HuH-7 (cell line): ENCODE data around the gene NELL2.

ENCODE experiments used
- DNase-seq: peaks from one replicate; pipeline ENCODE4 v3.0.0; 2011; ENCODE audit warnings: low spot score

Gene NELL2

DNA sequence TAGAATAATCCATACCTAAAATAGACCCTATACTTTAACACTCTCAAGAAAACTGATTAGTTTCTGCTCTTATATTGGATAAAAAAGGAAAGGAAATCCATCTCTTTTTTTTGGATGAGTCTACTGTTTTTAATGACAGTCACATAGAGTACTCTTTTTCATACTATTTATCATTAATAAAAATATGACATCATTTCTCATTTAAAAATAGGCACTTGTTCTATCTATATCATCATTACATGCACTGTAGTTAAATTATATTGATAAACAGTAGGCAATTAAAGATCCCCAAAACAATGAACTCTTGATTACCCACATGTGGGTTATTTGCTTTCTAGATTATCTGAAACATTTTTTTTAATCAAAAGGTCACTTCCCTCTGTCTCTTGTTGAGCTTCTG, 338.8 kb downstream of the NELL2 start:
- DNase-seq: no peak

DNA sequence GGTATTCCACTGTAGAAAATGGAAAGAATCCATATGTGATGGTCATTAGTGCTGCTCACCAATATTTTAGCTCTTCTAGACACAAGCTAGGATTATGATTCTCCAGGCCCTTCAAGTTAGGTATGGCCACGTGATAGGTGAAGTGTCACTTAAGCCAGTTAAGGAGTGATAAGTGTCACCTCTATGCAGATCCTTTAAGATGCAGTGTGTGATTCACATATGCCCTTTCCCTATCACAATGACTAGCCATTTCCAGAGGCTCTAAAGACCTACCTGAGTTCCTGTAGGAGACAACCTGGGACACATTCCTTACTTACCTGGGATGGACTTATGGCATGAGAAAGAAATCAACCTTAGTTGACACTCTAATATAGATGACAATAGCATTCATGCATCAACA, 343.2 kb downstream of the NELL2 start:
- no peak for DNase-seq

DNA sequence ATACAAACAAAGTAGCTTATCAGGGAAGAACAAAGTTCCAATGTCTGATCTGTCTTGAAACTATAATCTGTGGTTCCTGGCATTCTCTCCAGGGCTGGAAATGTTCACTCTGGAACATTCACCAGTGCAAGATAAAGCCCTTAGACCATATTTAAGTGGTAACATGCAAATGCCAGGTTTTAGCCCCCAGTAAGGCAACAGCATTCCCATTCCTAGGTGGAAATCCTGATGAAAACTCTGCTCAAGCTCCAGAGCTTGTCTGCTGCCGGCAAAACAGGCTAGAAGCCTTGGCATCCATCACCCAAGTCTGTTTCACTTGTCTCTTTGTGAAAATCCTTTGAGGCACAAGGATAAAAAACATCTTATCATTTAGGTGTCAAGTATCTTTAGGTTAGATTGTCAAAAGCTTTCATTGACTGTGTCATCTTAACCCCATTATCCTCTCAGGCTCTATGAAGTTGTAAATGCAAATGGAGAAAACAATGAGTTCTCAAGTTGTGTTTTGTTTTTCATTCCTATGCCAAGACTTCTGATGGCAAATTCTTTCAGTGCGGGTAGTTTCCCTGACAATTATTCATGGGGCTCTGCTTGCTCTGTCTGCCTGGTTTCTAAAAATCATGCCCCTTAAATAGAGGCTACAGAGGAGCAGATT, 344.7 kb downstream of the NELL2 start:
- DNase-seq: no peak

DNA sequence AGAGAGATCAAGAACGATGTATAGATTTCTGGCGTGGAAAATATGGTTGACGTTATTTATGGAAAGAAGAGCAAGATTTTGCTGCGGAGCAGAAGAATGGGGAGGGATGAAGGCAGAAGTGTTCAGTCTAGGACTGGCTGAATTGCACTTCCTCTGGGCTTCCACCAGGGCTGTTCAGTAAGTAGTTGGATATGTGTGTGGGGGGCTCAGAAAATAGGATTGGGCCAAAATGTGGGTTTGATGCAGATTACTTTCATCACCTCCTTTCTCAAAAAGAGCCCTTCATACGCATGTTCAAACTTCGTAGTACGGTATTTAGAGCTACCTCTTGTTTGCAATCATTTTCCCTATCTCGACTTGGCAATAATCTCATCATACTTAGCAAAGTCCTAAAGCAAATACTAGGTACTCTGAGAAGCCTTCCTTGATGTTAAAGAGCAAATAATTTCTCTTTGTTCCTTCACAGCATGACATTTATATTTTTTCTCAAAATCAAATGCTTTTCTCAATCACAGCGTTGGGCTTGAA, 349.4 kb downstream of the NELL2 start:
- no peak for DNase-seq

DNA sequence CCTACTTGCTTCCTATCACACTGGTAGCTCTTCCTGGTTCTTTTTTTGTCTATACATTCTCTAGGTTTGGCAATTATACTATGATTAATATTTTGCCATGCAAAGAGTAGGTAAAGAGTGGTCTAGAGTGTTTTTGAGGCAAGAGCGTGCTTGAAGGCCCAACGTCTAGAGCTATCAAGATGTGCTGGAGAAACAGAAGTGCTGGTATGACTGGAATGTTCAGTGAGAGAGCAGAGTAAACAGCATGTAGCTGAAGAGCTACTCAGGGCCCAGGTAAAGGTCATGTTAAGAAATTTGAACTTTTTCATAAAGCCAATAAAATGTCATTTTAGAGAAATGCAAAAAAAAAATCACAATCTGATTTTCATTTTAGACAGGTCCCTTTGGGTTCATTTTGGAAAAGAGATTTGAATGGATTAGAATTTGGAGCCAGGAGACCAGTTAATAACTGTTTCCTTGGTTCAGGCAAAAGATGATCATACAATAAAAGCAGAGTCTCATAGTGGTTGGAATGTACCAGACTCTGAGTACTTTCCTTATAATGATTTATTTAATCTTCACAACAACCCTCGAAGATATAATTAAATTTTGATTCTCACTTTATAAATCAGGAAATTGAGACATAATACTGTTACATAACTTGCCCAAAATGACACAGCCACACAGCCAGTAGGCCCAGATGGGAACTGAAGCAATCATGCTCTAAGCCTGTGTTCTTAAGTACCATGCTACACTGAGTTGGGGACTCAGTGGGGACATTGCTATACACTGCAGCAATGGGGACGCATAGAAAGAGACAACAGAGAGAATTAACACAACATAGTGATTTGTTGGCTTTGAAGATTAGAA, 350.1 kb downstream of the NELL2 start:
- DNase-seq: peak; percentile 30

DNA sequence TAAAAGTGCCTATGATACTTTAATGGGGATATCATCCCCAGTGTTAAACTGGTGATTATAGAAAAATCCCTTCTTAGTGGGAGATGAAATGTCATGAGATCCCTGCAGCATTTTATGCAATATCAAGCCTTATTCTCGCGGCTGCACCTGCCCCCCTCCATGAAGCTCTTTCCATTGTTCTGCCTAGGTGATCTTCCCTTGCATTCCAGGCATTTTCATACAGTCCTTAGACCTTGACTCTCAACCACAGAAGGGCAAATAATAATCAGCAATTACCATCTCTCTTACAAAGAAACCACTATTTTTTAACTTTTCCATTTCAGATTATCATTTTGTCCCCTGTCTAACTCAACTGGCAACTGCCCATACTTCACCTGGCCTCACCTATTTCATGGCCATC, 352.3 kb downstream of the NELL2 start:
- no peak for DNase-seq

DNA sequence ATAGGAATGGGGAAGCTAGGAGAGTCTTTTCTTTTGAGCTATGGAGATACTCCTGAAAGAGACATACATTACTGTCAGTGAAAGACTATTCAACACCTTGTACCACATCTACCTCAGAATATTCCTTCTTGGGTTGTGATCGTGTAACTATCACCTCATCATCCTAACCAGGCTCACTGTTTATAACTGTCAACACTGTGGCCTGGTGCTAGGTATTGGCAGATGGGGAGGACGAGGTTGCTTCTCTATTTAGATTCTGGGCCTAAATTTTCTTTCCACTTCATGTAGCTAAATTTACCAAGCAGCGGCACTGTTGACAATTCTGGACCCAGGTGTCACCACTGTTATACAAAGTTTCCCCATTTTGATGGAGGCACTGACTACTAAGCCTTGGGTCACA, 354.4 kb downstream of the NELL2 start:
- DNase-seq: no peak

DNA sequence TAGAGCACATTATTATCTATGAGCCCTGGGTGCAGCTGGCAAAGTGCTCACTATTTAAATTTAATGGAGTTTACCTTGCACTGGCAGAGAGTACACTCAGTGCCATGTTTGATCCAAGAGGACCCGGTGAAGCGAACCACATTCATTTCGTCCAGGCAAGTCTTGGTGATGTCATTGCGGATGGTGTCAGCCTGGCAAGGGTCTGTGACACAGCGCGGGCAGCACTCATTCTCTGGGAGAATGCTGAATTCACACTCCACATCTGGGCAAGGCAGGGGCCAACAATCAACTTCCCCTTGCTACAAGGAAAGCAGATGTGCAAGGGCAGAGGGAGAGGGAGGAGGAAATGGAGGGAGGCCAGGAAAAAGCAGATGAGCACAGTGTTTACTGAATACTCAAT, 356.2 kb downstream of the NELL2 start:
- no peak for DNase-seq

DNA sequence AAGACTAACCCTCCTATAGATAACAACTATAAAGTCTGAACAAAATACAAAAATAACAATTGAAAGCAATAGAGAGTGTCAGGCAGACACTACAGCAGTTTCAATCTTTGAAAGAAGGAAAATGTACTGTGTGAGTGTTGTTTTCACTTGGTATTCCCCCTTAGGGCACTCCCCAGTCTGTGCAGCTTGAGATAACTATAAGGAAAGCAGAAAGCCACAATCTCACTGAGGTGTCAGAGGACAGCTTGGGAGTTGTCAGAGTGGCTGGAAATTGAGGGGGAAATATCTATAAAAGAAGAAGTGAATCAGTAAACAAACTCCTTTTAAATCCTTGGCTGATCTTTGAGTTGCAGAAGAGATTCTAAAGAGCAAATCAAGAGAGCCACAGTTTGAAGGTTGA, 364.8 kb downstream of the NELL2 start:
- DNase-seq: no peak

DNA sequence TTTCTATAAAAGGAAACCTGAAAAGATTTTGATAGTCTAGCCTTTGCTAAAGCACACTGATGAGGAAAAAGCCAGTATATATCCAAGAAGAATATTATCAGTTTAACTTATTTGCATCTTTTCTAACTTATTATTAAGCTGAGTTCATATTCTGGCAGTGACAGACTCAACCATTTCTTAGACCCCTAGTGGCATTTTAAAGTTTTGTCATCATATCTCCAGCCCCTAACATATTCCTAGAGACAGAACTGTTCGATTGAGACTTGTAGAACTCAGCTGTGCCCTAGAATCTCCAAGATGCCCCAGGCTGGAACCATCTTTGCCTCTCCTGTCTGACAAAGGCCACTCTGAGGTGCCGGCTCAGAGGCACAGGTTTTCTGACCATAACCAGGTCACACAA, 365.6 kb downstream of the NELL2 start:
- DNase-seq: peak; percentile 28

DNA sequence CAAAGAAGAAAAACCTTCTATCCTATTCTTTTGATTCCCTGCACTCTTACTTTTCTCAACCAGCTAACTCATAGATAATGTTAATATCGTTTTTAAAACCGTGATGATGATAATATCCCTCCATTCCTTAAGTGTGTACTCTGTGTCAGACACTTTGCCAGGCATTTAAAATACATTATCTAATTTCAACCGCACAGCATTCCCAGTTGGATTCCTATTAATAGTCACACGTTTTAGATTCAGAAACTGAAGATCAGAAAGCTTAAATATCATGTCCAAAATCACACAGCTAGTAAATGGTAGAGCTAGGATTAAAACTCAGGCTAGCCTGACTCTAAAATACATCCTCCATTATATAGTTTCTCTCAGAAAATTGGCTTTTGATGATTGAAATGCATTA, 366.0 kb downstream of the NELL2 start:
- no peak for DNase-seq

DNA sequence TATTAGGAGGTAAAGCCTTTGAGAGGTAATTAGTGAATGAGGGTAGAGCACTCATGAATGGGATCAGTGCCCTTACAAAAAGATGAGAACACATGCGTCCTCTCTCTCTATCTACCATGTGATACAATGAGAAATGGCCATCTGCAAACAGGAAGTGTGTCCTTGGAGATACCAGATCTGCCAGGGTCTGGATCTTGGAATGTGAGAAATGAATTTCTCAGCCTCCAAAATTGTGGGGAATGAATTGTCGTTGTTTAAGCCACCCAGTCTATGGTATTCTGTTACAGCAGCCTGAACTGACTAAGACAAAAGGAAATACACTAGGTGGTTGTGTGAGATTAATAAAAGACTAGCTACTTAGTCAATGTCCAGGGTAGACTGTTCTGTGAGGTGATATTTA, 366.6 kb downstream of the NELL2 start:
- no peak for DNase-seq

DNA sequence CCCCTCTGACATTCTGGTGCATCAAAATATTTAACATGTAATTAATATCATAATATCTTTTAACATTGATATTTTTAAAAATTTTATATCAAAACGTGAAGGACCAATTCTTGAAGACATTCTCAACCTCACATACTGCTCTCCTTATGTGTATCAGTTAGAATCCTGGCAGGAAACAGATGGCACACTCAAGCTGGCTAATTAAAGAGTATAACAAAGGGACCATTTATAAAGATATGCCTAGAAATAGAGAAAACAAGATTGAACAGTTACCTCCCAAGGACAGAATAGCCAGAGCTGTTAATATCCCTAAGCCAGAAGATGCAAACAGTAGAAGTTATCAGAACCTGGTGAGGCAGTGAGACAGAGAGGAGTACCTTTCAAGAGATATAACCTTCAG, 368.7 kb downstream of the NELL2 start:
- DNase-seq: no peak

DNA sequence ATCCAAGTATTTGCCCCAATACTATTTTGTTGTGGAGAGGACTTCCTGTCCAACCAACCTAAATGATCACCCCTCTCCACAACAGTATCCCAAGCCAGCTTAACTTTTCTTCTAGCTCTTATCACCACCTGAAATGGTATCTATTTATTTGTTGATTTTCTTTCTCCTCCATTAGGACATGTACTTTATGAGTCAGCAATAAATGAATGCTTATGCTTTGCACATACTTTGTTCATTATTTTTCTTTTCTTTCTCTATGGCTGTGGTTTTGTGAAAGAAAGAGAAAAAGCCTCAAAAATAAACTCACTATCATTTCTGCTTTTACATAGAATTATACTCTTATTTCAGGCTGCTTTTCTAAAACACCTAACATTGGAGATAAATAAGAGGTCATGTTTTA, 371.3 kb downstream of the NELL2 start:
- no peak for DNase-seq

DNA sequence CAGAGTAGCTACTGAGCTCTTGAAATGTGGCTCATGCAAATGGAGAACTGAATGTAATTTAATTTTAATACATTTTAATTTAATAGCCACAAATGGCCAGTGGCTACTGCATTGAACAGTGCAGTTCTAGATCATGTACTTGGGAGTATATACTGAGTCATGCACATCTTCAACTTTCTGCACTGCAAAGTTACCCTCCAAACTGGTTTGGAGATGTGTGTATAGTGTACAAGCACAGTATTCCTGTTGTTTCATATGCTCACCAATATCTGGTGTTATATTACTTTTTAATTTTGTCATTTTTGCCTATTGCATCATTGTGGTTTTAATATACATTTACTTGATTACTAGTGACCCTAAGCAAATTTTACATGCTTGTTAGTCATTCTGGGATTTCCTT, 372.8 kb downstream of the NELL2 start:
- no peak for DNase-seq

DNA sequence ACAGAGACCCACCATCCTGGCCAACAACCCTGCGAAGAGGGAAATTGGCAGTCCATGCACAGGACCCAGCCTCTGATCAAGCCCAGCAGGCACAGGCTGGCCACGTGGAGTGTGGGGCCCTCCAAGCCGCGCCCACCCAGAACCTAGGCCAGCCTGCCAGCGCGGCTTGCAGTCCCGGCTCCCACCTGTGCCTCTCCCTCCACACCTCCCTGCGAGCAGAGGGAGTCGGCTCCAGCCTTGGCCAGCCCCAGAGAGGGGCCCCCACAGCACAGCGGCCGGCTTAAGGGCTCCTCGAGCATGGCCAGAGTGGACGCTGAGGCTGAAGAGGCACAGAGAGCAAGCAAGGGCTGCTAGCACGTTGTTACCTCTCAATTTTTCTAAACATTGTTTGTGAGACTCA, 373.4 kb downstream of the NELL2 start:
- no peak for DNase-seq

DNA sequence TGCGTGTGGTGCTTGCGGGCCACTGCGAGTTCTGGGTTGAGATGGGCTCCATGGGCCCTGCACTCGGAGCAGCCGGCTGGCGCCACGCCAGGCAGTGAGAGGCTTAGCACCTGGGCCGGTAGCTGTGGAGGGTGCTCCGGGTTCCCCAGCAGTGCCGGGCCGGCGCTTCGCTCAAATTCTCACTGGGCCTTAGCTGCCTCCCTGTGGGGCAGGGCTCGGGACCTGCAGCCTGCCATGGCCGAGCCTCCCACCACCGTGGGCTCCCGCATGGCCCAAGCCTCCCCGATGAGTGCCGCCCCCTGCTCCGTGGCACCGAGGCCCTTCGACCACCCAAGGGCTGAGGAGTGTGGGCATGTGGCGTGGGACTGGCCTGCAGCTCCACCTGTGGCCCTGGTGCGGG, 375.7 kb downstream of the NELL2 start:
- DNase-seq: no peak

DNA sequence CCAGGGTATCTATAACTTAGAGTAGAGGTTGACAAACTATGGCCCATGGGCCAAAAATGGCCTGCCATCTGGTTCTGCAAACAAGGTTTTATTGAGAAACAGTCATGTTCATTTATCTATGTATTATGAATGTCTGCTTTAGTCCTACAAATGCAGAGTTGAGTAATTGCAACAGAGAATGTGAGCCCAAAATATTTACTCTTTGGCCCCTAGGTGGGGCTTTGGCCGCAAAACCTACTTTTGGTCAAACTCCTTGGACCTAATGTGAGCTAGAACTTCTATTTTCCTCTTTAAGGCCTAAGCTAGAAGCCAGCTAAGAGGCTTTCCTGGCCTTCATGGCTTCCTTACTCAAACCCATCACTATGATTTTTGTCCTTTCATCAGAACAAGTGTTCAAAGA, 379.1 kb downstream of the NELL2 start:
- DNase-seq: peak; percentile 25

DNA sequence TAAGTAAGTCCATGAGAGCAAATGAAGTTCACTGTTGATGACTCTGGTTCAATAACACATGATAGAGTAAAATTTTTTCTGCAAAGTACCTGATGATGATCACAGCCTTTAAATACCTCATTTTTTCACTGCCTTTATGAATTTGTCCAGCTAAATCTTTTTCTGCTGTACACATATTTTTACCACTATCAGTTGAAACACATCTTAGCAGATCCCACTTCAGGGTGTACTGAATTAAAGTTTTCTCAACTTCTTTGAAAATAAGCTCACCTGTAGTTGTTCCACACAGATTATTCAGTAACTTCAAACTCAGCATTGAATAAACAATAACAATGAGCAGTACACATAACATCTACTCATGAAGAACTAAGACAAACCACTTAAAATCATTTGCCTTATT, 385.9 kb downstream of the NELL2 start:
- DNase-seq: no peak

DNA sequence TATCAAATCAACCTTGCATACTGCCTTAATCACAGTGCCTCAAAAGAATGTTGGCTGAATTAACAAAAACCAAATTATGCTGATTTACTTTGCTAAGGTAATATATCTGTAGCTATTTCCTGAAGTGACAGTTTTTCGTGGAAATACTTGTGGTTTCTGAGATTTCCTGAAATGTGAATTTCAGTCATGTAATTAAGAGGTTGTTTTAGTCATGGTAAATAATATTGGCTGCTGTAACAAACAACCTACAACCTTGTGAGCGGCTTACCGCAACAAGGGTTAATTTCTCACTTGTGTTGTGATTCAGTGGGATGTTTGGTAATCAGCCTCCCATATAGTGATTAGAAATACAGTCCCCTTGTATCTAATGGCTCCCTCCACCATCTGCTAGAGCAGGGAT, 387.9 kb downstream of the NELL2 start:
- no peak for DNase-seq

DNA sequence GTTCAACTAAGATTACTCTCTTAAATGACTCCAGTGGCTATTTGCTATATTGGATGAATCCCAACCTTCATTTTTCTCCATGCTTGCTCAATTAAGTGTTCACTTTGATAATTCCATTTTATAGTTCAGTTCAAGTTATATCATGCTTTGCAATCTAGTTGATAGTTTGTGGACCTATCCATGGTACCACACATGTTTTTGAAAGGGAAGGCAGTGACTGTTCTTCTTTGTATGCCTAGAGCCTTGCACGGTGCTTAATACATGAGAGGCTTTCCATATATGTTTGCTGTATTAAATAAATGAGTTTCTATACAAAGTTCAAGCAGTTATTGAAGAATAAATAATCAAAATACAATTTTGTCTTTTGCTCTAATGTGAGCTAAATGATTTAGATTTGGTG, 391.3 kb downstream of the NELL2 start:
- no peak for DNase-seq

DNA sequence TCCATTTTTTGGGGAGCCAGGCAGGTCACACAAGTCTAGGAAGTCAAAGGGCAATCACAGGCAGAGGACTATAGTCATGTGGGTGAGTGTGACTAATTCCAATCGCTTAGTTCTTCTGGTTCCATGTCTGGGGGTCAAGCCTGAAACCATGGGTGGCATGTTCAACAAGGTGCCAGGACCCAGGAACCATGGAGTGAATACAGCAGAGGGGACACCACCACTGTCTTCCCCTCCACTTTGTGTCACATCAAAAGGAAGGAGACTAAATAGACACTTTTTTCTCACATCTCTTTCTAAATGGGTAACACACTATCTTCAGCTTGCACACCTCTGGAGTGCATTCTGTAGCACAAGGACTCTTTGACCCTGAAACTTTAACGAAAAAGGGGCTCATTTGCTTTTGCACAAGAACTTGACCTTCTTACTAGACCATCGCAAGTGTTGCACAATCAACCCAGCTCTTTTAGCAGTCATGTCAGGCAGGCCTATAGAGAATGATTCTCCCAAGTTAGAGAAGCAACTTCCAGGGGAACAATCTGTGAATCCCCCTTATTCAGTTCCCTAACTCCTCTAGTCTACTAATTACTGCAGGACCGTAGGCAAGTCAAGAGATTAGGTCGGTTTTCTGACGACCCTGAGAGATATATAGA, 398.7 kb downstream of the NELL2 start:
- DNase-seq: no peak

DNA sequence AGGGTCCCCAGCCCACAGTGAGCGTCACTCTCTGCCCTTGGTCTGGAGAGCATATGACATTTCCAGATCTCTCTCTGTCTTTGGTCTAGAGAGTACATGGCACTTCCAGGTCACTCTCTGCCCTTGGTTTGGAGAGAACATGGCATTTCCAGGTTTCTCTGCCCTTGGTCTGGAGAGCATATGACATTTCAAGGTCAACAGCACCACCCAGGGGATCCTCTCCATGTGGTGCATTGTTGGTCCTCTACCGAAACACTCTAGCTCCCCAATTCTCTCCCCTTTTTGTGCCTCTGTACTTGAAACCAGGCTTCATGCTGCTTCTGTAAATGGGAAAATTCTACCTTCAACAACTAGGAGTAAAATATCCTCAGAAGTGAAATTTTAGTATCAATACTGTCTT, 399.4 kb downstream of the NELL2 start:
- DNase-seq: no peak
